Duodenal mucosa (tissue), 2 donors: ENCODE results near the gene GABBR2.

ENCODE experiments used
- H3K27ac ChIP-seq: one replicate; pipeline ENCODE4 v1.7.0; 2013; ENCODE audit warnings: low read depth, low read length
- H3K27me3 ChIP-seq, 2 donors: one replicate each; pipeline ENCODE4 v1.7.0; 2013; ENCODE audit warnings: low read length in 2 of 2, control low read depth in 1 of 2; ENCODE audit not compliant: insufficient read depth in 2 of 2, control insufficient read depth in 1 of 2
- H3K36me3 ChIP-seq, 2 donors: one replicate each; pipeline ENCODE4 v1.7.0; 2013; ENCODE audit warnings: low read length in 2 of 2, control low read depth in 1 of 2; ENCODE audit not compliant: insufficient read depth in 2 of 2, control insufficient read depth in 1 of 2
- H3K4me1 ChIP-seq, 2 donors: one replicate each; pipeline ENCODE4 v1.7.0; 2013; ENCODE audit warnings: low read length in 2 of 2, control low read depth in 1 of 2; ENCODE audit not compliant: insufficient read depth in 2 of 2, control insufficient read depth in 1 of 2
- H3K4me3 ChIP-seq, 2 donors: one replicate each; pipeline ENCODE4 v1.7.0; 2013; ENCODE audit warnings: low read length in 2 of 2, low read depth in 1 of 2
- H3K9ac ChIP-seq, 2 donors: one replicate each; pipeline ENCODE4 v1.7.0; 2013; ENCODE audit warnings: low read length in 2 of 2, low read depth in 1 of 2
- H3K9me3 ChIP-seq, 2 donors: one replicate each; pipeline ENCODE4 v1.7.0; 2013; ENCODE audit warnings: low read length in 2 of 2, control low read depth in 1 of 2; ENCODE audit not compliant: control insufficient read depth in 1 of 2

GABBR2 gene

DNA sequence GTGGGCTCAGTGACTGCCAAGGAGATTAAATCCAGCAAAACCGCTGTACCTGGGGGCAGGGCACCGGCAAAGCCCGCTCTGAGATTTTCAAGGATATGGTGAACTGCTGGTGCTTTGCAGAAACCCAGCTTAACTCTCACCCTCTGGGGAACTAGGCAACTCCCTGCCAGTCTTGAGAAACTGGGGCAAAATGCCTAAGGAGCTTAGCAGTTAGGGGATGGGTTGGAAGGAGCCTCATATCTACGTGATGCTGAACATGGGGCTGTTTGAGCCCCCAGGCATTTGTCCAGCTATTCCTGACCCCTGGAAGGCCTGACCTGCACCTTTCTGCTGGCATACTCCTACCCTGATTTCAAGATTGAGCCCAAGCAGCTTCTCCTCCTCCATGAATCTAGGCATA is 344.6 kb downstream of the GABBR2 start:
- peaks cover 0 to 4% of the 10 kb centered on the region in 2 donors for H3K27me3 ChIP-seq
- no peak overlapping the region for H3K27ac ChIP-seq
- no peak overlapping the region for H3K9ac ChIP-seq
- H3K4me3 ChIP-seq: no peak overlapping the region
- H3K36me3 ChIP-seq: no peaks in the 10 kb centered on the region
- no peaks in the 10 kb centered on the region for H3K4me1 ChIP-seq
- H3K9me3 ChIP-seq: peaks cover 7 to 11% of the 10 kb centered on the region in 2 donors

- Histone ChIP-seq H3K4me3 (no peak overlapping the region), H3K4me1 (no peaks in the 10 kb centered on the region), H3K9ac (no peak overlapping the region), H3K27ac (no peak overlapping the region), H3K27me3 (peaks cover 0 to 4% of the 10 kb centered on the region in 2 donors), H3K36me3 (no peaks in the 10 kb centered on the region), H3K9me3 (peaks cover 7 to 11% of the 10 kb centered on the region in 2 donors)
Measured at GRCh38 chr9:98363644-98364043, 345.1 kb downstream of the GABBR2 start.

DNA sequence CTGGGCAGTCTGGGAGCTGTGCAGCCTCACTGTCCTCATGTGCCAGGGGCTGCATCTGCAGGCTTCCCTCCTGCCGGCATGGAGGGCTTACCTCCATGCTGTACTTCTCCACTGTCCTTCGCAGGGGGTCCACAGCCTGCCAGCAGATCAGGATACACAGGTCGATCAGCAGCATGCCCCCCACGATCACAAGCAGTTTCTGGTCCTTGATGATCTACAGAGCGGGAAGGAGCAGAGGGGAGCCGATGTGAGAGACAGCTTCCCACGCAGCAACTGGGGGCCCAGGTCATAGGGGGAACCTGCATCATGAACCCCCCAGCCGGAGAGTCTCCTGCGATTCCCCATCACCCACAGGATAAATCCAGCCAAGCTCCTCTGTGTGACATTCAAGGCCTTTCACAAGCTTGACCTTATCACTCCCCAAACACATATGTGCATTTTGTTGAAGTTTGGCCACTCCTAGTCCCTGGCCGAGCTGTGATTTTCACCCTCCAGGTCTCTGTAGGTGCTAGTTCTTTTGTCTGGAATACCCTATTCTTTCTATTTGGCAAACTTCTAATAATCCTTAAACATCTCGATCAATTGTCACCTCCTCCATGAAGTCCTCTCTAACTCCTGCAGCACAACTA is 346.0 kb downstream of the GABBR2 start:
- Histone ChIP-seq H3K36me3 (no peaks in the 10 kb centered on the region), H3K9ac (no peak overlapping the region), H3K9me3 (peaks cover 7 to 11% of the 10 kb centered on the region in 2 donors), H3K27me3 (peaks cover 0 to 4% of the 10 kb centered on the region in 2 donors), H3K4me1 (no peaks in the 10 kb centered on the region), H3K27ac (no peak overlapping the region), H3K4me3 (no peak overlapping the region)

DNA sequence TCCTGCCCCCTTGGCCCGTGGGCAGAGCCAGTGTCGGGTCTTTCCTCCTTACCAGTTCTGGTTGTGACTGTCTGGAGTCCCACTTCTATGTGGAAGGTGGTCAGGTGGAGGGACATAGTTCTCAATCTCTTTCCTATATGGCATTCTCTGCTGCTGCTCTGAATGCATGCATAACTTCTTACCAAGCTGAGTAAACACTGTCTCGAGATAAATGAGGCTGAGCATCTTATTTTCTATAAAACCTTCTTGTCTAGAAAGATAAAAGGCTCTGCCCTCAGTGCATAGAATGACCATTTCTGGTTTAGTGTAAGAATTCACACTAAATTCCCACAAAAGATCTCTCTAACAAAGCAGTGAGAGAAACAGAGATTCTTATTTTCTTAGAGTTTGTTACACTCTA is 347.1 kb downstream of the GABBR2 start:
- Histone ChIP-seq H3K9ac (no peak overlapping the region), H3K4me1 (no peaks in the 10 kb centered on the region), H3K9me3 (peaks cover 7 to 11% of the 10 kb centered on the region in 2 donors), H3K4me3 (no peak overlapping the region), H3K27me3 (peaks cover 0 to 4% of the 10 kb centered on the region in 2 donors), H3K36me3 (no peaks in the 10 kb centered on the region), H3K27ac (no peak overlapping the region)

DNA sequence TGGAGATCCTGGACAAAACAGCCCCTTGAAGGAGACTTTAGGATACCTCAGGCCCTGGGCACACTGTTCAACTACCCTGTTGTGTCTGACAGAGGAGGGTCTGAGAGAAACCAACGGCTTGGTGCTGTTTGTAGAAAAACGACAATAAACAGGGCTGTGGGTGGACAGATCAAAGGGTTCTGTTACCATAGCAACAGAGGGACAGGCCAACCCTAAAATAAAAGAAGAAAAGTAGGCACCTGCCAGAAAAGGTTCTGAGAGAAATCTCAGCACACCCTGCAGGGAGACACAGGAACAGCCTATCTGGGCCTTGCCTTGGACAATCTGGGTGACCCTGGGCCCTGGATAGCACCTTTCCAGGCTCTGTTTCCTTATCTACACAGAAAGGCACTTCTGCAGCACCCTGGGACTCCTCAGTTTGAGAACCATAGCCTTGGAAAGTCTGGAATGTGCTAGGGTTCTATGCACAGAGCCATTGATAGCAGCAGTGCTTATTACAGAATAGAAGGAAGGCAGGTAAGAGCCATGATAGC is 348.5 kb downstream of the GABBR2 start:
- Histone ChIP-seq H3K9me3 (peaks cover 0 to 5% of the 10 kb centered on the region in 2 donors), H3K27me3 (peaks cover 0 to 4% of the 10 kb centered on the region in 2 donors), H3K4me1 (no peaks in the 10 kb centered on the region), H3K9ac (no peak overlapping the region), H3K27ac (no peak overlapping the region), H3K36me3 (no peaks in the 10 kb centered on the region), H3K4me3 (no peak overlapping the region)

DNA sequence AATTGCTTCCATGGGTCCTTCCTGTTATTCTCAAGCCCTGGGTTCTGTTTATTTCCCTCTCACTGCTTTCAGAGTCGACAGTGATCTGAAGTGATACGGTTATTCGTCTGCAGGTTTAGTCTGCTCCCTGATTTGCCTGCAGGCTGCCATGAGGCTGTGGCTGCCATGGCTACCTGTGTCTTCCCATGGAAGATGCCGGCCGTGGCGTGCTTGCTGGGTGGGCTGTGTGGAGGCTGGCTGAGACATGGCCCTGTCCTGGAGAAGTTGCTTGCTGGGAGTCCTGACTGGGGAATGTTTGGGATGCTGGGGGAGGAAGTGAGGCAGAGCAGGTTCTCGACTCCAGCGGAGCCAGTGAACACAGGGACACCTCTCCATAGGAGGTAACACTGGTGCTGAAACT is 349.2 kb downstream of the GABBR2 start:
- Histone ChIP-seq H3K4me3 (no peak overlapping the region), H3K27ac (no peak overlapping the region), H3K4me1 (no peaks in the 10 kb centered on the region), H3K36me3 (no peaks in the 10 kb centered on the region), H3K27me3 (peaks cover 0 to 4% of the 10 kb centered on the region in 2 donors), H3K9me3 (no peaks in the 10 kb centered on the region), H3K9ac (no peak overlapping the region)

- Histone ChIP-seq H3K27ac (no peak overlapping the region), H3K27me3 (peaks cover 0 to 4% of the 10 kb centered on the region in 2 donors), H3K4me3 (no peak overlapping the region), H3K9ac (no peak overlapping the region), H3K36me3 (no peaks in the 10 kb centered on the region), H3K4me1 (no peaks in the 10 kb centered on the region), H3K9me3 (no peaks in the 10 kb centered on the region)
Measured at GRCh38 chr9:98357921-98358535, 350.7 kb downstream of the GABBR2 start.

DNA sequence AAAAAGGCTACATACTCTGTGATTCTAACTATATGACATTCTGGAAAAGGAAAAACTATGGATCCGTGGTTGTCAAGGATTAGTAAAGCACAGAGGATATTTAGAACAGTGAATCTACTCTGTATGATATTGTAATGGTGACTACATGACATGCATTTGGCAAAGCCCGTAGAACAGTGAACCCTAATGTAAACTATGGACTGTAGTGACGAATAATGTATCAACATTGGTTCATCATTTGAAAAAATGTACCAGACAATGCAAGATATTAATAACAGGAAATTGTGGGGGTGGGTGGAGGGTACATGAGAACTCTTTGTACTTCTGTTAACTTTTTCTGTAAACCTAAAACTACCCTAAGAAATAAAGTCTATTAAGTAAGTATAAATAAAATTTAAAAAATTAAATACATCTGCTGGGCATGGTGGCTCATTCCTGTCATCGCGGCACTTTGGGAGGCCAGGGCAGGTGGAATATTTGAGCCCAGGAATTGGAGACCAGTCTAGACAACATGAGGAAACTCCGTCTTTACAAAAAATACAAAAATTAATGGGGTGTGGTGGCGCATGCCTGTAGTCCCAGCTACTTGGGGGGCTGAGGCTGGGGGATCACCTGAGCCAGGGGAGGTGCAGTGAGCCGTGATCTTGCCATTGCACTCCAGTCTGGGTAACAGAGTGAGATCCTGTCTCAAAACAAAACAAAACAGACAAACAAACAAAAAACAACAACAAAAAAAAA is 351.6 kb downstream of the GABBR2 start:
- Histone ChIP-seq H3K27ac (no peak overlapping the region), H3K9me3 (no peaks in the 10 kb centered on the region), H3K4me3 (no peak overlapping the region), H3K9ac (no peak overlapping the region), H3K27me3 (peaks cover 0 to 4% of the 10 kb centered on the region in 2 donors), H3K36me3 (no peaks in the 10 kb centered on the region), H3K4me1 (no peaks in the 10 kb centered on the region)

- no peaks in the 10 kb centered on the region for H3K9me3 ChIP-seq
- no peak overlapping the region for H3K4me3 ChIP-seq
- H3K36me3 ChIP-seq: no peaks in the 10 kb centered on the region
- no peaks in the 10 kb centered on the region for H3K4me1 ChIP-seq
- H3K9ac ChIP-seq: no peak overlapping the region
- peaks cover 0 to 4% of the 10 kb centered on the region in 2 donors for H3K27me3 ChIP-seq
- no peak overlapping the region for H3K27ac ChIP-seq
Measured at GRCh38 chr9:98356326-98356725, 352.4 kb downstream of the GABBR2 start.

DNA sequence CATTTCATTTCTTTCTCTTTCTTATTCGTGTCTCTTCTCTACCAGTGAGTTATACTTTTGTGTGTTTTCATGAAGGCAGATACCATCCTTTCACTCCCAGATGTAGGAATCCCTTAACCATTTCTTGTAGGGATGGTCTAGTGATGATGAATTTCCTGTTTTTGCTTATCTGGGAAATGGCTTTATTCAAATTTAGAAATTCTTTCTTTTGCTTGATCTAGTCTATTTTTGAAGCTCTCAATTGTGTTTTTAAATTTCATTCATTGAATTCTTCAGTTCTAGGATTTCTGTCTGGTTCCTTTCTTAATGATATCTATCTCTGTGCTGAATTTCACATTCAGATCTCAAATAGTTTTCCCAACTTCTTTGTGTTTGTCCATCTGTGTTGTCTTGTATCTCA is 357.4 kb downstream of the GABBR2 start:
- Histone ChIP-seq H3K9ac (no peak overlapping the region), H3K4me1 (no peaks in the 10 kb centered on the region), H3K4me3 (no peak overlapping the region), H3K9me3 (no peaks in the 10 kb centered on the region), H3K27me3 (no peaks in the 10 kb centered on the region), H3K27ac (no peak overlapping the region), H3K36me3 (no peaks in the 10 kb centered on the region)
